NCI-H226 (cell line): ENCODE data around the gene ZCWPW2.

Source experiments
- DNase-seq: peaks from one replicate; pipeline ENCODE4 v3.0.0-alpha.2; 2015

Gene ZCWPW2

GRCh38 chr3:28348629-28349468 lies at the start of gene ZCWPW2, which contains the start of gene AZI2:
Gene ZCWPW2, plus strand, starts transcription at chr3:28348721. Its CDS starts 64,348 bp downstream, at chr3:28413069.
Gene AZI2, minus strand, starts transcription at chr3:28348824. Its CDS starts 8,207 bp downstream, at chr3:28340617.
- peak; percentile 94 for DNase-seq

GRCh38 chr3:28299705-28300104 lies 48.8 kb upstream of the ZCWPW2 start:
- DNase-seq, result no peak

- DNase-seq, result no peak
These were observed 48.1 kb upstream of the ZCWPW2 start for GRCh38 chr3:28300345-28300962.

- no peak for DNase-seq
These were observed 46.8 kb upstream of the ZCWPW2 start for GRCh38 chr3:28301688-28302087.

- no peak for DNase-seq
These were observed 40.3 kb upstream of the ZCWPW2 start for GRCh38 chr3:28308196-28308595.

GRCh38 chr3:28315711-28316110 lies 32.8 kb upstream of the ZCWPW2 start:
- DNase-seq, result no peak

GRCh38 chr3:28316226-28316625 lies 32.3 kb upstream of the ZCWPW2 start:
- no peak for DNase-seq

GRCh38 chr3:28317438-28318022 lies 31.0 kb upstream of the ZCWPW2 start:
- peak; percentile 23 for DNase-seq

- no peak for DNase-seq
These were observed 27.5 kb upstream of the ZCWPW2 start for GRCh38 chr3:28320981-28321380.

- DNase-seq, result peak; percentile 14
These were observed 26.1 kb upstream of the ZCWPW2 start for GRCh38 chr3:28322464-28322863.

GRCh38 chr3:28326458-28326926 lies 22.0 kb upstream of the ZCWPW2 start:
- DNase-seq, result no peak

GRCh38 chr3:28328188-28329151 lies 20.1 kb upstream of the ZCWPW2 start:
- DNase-seq, result no peak

GRCh38 chr3:28334552-28334951 lies 14.0 kb upstream of the ZCWPW2 start:
- no peak for DNase-seq

GRCh38 chr3:28335246-28335645 lies 13.3 kb upstream of the ZCWPW2 start:
- no peak for DNase-seq

GRCh38 chr3:28337230-28337629 lies 11.3 kb upstream of the ZCWPW2 start:
- DNase-seq, result no peak

- DNase-seq, result no peak
These were observed 5.4 kb upstream of the ZCWPW2 start for GRCh38 chr3:28343144-28343543.

- DNase-seq, result no peak
These were observed 2.8 kb upstream of the ZCWPW2 start for GRCh38 chr3:28345690-28346089.

GRCh38 chr3:28347374-28348264 lies 902 bp upstream of the ZCWPW2 start:
- no peak for DNase-seq

- DNase-seq, result no peak
These were observed 274 bp upstream of the ZCWPW2 start for GRCh38 chr3:28348265-28348628.

GRCh38 chr3:28349469-28350000 lies 1.0 kb downstream of the ZCWPW2 start:
- DNase-seq, result no peak

- DNase-seq, result peak; percentile 88
These were observed 27.9 kb downstream of the ZCWPW2 start for GRCh38 chr3:28376424-28376823.
